NCI-H2171 treated with DMSO at 0.1 percent for 48 hours (cell line): ENCODE data around the gene NKX1-2.
A peak's percentile ranks its signal among the peaks of the same experiment; 100 is the strongest.

Experiments used
- DNase-seq: peaks from one replicate; lab custom pipeline; 2025; lab: John Stamatoyannopoulos, UW

Gene NKX1-2

GRCh38 chr10:124450012-124450782 is at the start of gene NKX1-2:
Gene NKX1-2 (minus strand): TSS chr10:124450035. CDS start chr10:124449943, 92 bp downstream.
- peak; percentile 31 for DNase-seq

GRCh38 chr10:124498056-124498455 is 48.2 kb upstream of the NKX1-2 start:
- no peak for DNase-seq

- DNase-seq = peak; percentile 25
These were observed 47.5 kb upstream of the NKX1-2 start for GRCh38 chr10:124497196-124497881.

- DNase-seq = no peak
These were observed 46.8 kb upstream of the NKX1-2 start for GRCh38 chr10:124496620-124497019.

GRCh38 chr10:124496150-124496549 is 46.3 kb upstream of the NKX1-2 start:
- no peak for DNase-seq

DNA sequence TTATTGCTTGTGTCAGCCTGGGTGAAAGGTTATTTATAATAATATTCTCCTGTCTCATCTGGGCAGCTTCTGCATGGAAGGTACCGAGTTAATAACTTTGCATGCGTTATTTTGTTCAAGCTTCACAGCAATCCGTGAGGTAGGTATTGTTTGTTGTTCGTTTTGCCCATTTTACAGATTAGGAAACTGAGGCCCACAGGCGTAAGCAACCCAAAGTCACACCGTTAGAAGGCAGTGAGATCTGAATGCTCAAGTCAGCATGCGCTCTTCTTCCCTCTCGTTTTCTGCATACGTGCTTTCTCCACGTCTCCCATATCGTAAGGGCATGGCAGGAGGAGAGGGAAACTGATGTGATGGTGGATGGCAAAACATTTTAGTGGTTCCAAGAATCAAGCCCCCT is 45.9 kb upstream of the NKX1-2 start:
- no peak for DNase-seq

DNA sequence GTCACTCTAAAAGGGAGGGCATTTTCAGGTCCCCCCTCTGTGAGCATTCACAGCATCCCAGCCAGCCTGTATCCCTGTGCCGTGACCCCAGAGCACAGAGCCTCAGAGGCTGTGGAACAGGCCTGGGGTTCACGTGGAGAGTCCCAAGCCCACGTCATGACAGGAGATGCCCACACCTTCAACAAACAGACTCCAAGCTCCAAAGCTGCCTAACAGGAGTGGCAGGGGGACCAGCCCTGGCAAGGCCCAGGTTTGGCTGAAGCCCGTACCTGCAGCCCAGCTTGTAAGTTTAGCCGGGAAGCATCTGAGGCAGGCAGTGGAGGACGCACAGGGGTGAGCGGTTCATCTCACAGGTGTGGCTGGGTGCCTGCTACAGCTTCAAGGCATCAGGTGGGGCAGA is 45.3 kb upstream of the NKX1-2 start:
- DNase-seq = no peak

DNA sequence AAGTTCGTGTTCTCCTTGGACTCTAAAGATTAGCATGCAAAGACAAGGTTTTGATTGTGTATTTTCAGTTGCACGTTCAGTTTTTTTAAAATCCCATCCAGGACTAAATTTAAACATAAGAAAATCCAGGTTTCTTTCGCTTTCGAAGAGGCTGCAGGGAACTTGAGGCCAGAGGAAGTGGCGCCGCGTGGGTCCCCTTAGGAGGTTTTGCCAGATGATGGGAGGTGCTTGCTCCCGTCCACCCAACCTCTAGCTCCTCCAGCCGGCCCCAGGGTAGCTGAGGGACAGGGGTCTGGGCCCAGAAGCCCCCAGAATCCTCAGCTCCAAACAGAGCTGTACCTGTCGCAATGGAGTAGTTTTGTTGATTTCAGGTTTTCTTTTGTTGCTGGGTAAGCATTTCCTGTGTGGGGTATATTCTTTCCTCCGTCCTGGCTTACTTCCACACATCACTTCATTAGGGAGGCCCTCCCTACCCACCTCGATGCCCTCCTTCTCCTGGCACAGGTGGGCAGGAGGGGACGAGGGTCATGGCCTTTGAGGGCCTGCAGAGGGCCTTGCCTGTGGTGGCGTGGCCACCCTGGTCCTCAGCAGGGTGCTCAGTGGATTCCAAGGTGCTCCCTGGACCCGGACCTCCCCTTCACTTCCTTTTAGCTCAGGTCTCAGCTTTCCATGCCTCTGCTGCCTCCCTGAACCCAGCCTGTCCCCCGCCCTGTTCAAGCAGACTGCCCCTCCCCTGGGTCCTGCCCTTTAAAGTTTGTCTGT is 44.4 kb upstream of the NKX1-2 start:
- DNase-seq = no peak

GRCh38 chr10:124493214-124493882 is 43.5 kb upstream of the NKX1-2 start:
- DNase-seq = no peak

GRCh38 chr10:124492266-124492665 is 42.4 kb upstream of the NKX1-2 start:
- DNase-seq = no peak

- no peak for DNase-seq
These were observed 41.3 kb upstream of the NKX1-2 start for GRCh38 chr10:124491105-124491504.

DNA sequence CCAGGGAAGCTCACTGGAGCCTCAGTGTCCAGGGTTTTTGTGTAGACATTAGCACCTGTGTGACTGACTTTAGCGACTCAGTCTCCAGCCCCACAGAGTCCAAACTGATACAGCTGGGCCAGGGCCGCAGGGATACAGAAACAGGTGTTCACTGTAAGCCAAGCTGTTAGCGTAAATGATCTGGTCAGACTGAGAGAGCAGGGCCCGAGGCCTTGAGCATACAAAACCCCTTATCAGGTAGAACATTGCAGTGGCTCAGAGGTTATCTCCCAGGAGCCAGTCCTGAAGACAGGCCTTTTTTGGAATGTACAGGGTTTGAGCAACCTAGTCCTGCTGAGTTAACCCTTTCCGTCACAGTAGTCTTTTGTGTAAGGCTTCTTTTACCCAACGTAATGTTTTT is 36.8 kb upstream of the NKX1-2 start:
- DNase-seq = no peak

DNA sequence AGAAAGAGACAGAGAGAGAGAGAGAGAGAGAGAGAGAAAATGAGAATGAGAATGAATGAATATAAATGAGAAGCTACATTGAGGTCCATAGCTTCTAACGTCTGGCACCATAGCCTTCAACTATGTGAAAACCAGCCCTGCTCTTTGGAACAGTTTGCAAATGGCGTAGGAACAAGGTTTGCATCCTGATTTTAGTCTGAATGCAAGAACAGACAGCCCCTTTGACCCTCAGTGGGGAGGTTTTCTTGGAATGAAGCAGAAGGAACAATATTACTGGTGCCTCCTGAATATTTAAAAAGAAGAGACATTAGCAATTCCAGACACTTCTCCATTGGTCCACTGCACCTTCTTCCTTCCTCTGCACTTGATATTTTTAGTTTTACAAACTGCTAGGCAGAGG is 34.8 kb upstream of the NKX1-2 start:
- no peak for DNase-seq

DNA sequence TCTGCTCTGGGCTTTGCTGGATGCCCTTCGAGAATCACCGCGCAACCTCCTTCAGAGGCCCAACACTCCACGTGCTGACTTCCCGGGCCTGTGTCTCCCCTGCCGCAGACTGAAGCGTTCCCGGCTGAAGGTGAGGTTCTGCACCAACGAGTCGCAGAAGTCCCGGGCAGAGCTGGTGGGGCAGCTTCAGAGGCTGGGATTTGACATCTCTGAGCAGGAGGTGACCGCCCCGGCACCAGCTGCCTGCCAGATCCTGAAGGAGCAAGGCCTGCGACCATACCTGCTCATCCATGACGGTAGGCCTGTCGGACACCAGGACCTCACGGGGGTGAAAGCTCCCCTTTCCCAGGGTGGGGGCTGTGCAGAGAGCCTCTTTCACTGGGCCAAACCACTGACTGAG is 34.2 kb upstream of the NKX1-2 start:
- no peak for DNase-seq

DNA sequence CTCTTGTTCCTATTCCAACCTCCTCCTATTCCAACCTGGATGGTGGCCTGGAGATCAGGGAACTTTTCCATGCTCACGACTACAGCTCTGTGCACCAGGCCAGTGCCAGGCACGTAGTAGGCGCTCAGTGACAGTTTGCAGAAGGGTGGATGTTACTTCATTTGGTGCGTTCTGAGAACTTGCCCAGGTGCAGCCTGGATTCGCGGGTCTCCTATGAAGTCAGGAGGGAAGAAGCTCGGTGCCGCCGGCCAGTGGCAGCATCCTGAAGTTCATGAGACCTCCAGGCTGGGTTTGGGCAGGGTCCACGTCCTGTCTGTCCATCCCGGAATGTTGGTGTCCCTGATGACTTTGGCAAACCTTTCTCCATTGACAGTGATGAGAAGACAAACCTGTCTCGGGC is 33.0 kb upstream of the NKX1-2 start:
- no peak for DNase-seq

- peak; percentile 78 for DNase-seq
These were observed 32.5 kb upstream of the NKX1-2 start for GRCh38 chr10:124482236-124482800.

GRCh38 chr10:124481717-124482116 is 31.9 kb upstream of the NKX1-2 start:
- no peak for DNase-seq

DNA sequence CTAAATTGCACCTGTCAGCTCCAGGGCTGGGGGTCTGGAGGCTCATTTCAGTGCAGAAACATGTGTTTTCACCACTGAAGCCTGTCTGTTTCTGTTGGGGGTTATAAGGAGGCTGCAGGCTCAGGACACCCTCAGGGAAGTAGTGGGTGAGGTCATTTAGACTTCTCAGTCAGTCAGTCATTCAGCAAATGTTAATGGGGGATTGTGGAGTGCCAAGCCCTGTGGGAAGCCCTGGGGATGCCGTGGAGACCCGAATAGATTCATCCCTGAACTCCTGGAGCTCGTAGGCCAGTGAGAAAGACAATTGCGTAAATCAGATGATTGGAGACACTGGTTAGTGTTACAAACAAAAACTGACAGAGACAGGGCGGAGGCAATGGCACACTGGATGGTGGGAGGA is 31.0 kb upstream of the NKX1-2 start:
- DNase-seq = no peak

DNA sequence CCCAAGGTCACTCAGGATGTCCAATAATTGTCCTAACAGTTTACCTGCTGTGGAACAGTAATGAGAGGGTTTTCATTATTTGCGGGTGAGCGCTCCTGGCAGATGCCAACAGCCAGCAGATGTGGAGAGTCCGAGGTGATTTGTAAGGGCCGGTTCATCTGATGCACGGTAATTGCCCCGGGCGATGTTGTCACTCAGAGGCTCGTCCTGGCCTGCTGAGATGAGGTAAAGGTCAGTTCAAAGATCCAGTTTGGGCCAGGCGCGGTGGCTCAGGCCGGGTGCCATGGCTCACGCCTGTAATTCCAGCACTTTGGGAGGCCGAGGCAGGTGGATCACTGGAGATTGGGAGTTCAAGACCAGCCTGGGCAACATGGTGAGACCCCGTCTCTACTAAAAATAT is 28.7 kb upstream of the NKX1-2 start:
- DNase-seq = no peak

- no peak for DNase-seq
These were observed 28.0 kb upstream of the NKX1-2 start for GRCh38 chr10:124477614-124478363.

GRCh38 chr10:124476043-124476725 is 26.3 kb upstream of the NKX1-2 start:
- no peak for DNase-seq
